Ovary (tissue), 3 donors: Measurements from ENCODE around the gene CD200.

Source experiments
- POLR2A ChIP-seq: fragments of 450-650 bp; IDR thresholded peaks from one replicate; pipeline ENCODE4 v1.6.1; 2017; ENCODE audit warnings: antibody characterized with exemption, mild to moderate bottlenecking, moderate library complexity
- TF ChIP-seq, protein P1 (sequence below), 3 donors: fragments of 450-650 bp in 2 of 3; fragments of 200-600 bp in 1 of 3; IDR thresholded peaks; one replicate each; pipeline versions ENCODE4 v1.5.1 to v1.8.0; 2016 to 2022; ENCODE audit warnings: antibody characterized with exemption in 3 of 3, mild to moderate bottlenecking in 1 of 3
- donor health status: DM: no; HTN: no; CAD: no.

GRCh38 chr3:112293368-112294321, 39.3 kb upstream of the CD200 start, which contains the start of gene SLC9C1:
- TF ChIP-seq, protein P1, sequence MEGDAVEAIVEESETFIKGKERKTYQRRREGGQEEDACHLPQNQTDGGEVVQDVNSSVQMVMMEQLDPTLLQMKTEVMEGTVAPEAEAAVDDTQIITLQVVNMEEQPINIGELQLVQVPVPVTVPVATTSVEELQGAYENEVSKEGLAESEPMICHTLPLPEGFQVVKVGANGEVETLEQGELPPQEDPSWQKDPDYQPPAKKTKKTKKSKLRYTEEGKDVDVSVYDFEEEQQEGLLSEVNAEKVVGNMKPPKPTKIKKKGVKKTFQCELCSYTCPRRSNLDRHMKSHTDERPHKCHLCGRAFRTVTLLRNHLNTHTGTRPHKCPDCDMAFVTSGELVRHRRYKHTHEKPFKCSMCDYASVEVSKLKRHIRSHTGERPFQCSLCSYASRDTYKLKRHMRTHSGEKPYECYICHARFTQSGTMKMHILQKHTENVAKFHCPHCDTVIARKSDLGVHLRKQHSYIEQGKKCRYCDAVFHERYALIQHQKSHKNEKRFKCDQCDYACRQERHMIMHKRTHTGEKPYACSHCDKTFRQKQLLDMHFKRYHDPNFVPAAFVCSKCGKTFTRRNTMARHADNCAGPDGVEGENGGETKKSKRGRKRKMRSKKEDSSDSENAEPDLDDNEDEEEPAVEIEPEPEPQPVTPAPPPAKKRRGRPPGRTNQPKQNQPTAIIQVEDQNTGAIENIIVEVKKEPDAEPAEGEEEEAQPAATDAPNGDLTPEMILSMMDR (IDR thresholded peaks at IDR 0.05) = peak; percentile 23 to 62 (median 58)
- no peak for TF ChIP-seq POLR2A
